A549 (cell line): ENCODE results near the gene ZNF521. TPM values are rescaled to one million over a fixed set of nuclear protein-coding genes. Genes with fewer than 3 reads are reported as not detected.

Experiments used
- ATAC-seq, 2 experiments: fragments of 200-7000 bp in 1 of 2; fragments of >200 bp in 1 of 2; cut with Nextera tagmentation in 1 of 2; cut with Tn5 transposase in 1 of 2; 3 replicates each; pipeline versions ENCODE4 v1.8.0 to v1.9.1; 2018 to 2020; ENCODE audit warnings: mild to moderate bottlenecking in 1 of 2, moderate library complexity in 1 of 2
- CTCF ChIA-PET: fragments of 300-600 bp; sonication (Branson Sonifier 250); formaldehyde crosslinking; extraction: SDS; loops from one replicate; lab custom pipeline; 2021; ENCODE audit warnings: antibody characterized with exemption, inconsistent platforms; lab: Yijun Ruan, JAX
- POLR2A ChIA-PET: fragments of 350-600 bp; formaldehyde crosslinking; extraction: SDS; loops from one replicate; lab custom pipeline; 2021; ENCODE audit warnings: antibody characterized with exemption, inconsistent platforms; lab: Yijun Ruan, JAX
- DNase-seq, 2 experiments: peaks; one replicate each; pipeline versions ENCODE4 v3.0.0 to v3.0.0-alpha.2; 2011 to 2016; ENCODE audit warnings: low read depth in 1 of 2, low spot score in 1 of 2
- FAIRE-seq: peaks from 2 replicates; lab custom pipeline; 2011; peaks lifted over from hg19 to GRCh38; lab: Jason Lieb, UNC
- H3K27ac ChIP-seq, 2 experiments: fragments of >200 bp; sonication (Bioruptor Twin); formaldehyde crosslinking; 3 replicates each; pipeline ENCODE4 v1.5.1; 2016 to 2017
- H3K4me1 ChIP-seq: fragments of >200 bp; sonication (Bioruptor Twin); formaldehyde crosslinking; 3 replicates; pipeline ENCODE4 v1.6.1; 2016
- H3K4me2 ChIP-seq: fragments of >200 bp; sonication (Bioruptor Twin); formaldehyde crosslinking; 3 replicates; pipeline ENCODE4 v1.6.1; 2016
- H3K4me3 ChIP-seq: fragments of >200 bp; sonication (Bioruptor Twin); formaldehyde crosslinking; 3 replicates; pipeline ENCODE4 v1.5.1; 2016
- H3K9me3 ChIP-seq: fragments of >200 bp; sonication (Bioruptor Twin); formaldehyde crosslinking; 3 replicates; pipeline ENCODE4 v1.6.1; 2016
- BHLHE40 ChIP-seq: IDR thresholded peaks from 2 replicates; pipeline ENCODE4 v1.6.1; 2012; ENCODE audit warnings: low read depth, low read length, inconsistent platforms
- CBX2 ChIP-seq: fragments of 200-600 bp; sonication (generic); IDR thresholded peaks from 2 replicates; pipeline ENCODE4 v1.6.1; 2016; ENCODE audit warnings: low read depth, mild to moderate bottlenecking, borderline replicate concordance
- CBX8 ChIP-seq: fragments of 200-600 bp; sonication (generic); IDR thresholded peaks from 2 replicates; pipeline ENCODE4 v1.6.1; 2016
- CEBPB ChIP-seq, 2 experiments: fragments of >200 bp in 1 of 2; sonication (Bioruptor Twin) in 1 of 2; formaldehyde crosslinking in 1 of 2; IDR thresholded peaks; 2 replicates each; pipeline ENCODE4 v1.6.1; 2012 to 2016
- E2F6 ChIP-seq: IDR thresholded peaks from 2 replicates; pipeline ENCODE4 v1.6.1; 2012; ENCODE audit warnings: low read depth, borderline replicate concordance
- EHF ChIP-seq: fragments of 250-450 bp; sonication (Bioruptor Pico); IDR thresholded peaks from 2 replicates; pipeline ENCODE4 v1.5.0; 2020; ENCODE audit warnings: mild to moderate bottlenecking
- EHMT2 ChIP-seq: fragments of 200-600 bp; sonication (generic); IDR thresholded peaks from 2 replicates; pipeline ENCODE4 v1.6.1; 2016; ENCODE audit warnings: antibody characterized with exemption, low read depth, mild to moderate bottlenecking, moderate library complexity
- ELK1 ChIP-seq: fragments of 150-350 bp; IDR thresholded peaks from 2 replicates; pipeline ENCODE4 v1.6.1; 2014; ENCODE audit warnings: low read depth, mild to moderate bottlenecking, low read length
- EP300 ChIP-seq, 2 experiments: fragments of >200 bp; sonication (Bioruptor Twin); formaldehyde crosslinking; IDR thresholded peaks; 2 replicates in 1 of 2; 3 replicates in 1 of 2; pipeline ENCODE4 v1.6.1; 2016 to 2017
- ESRRA ChIP-seq: fragments of 150-350 bp; IDR thresholded peaks from 2 replicates; pipeline ENCODE4 v1.6.1; 2014; ENCODE audit warnings: mild to moderate bottlenecking, low read length, borderline replicate concordance
- FOSL2 ChIP-seq, 2 experiments: fragments of 450-650 bp in 1 of 2; fragments of >200 bp in 1 of 2; sonication (Bioruptor Twin) in 1 of 2; formaldehyde crosslinking; IDR thresholded peaks; 2 replicates each; pipeline versions ENCODE4 v1.5.0 to v1.6.1; 2016 to 2020; ENCODE audit warnings: mild to moderate bottlenecking in 1 of 2, moderate library complexity in 1 of 2
- FOXS1 ChIP-seq: fragments of 250-450 bp; sonication (Bioruptor Pico); IDR thresholded peaks from 2 replicates; pipeline ENCODE4 v1.5.0; 2020; ENCODE audit warnings: mild to moderate bottlenecking, moderate library complexity
- GATA3 ChIP-seq: IDR thresholded peaks from 2 replicates; pipeline ENCODE4 v1.6.1; 2012; ENCODE audit warnings: borderline replicate concordance
- HDAC2 ChIP-seq: fragments of 200-600 bp; sonication (generic); IDR thresholded peaks from 2 replicates; pipeline ENCODE4 v1.6.1; 2016
- HEYL ChIP-seq: fragments of 250-450 bp; sonication (Bioruptor Pico); IDR thresholded peaks from 2 replicates; pipeline ENCODE4 v1.8.0; 2021; ENCODE audit warnings: mild to moderate bottlenecking, moderate library complexity
- HMGXB4 ChIP-seq: fragments of 250-450 bp; sonication (Bioruptor Pico); IDR thresholded peaks from 2 replicates; pipeline ENCODE4 v1.5.0; 2021; ENCODE audit warnings: mild to moderate bottlenecking, moderate library complexity, borderline replicate concordance
- HOXA7 ChIP-seq: fragments of 250-450 bp; sonication (Bioruptor Pico); IDR thresholded peaks from 2 replicates; pipeline ENCODE4 v1.5.0; 2020; ENCODE audit warnings: mild to moderate bottlenecking, moderate library complexity
- JUN ChIP-seq, 2 experiments: fragments of >200 bp; sonication (Bioruptor Twin); formaldehyde crosslinking; IDR thresholded peaks; 2 replicates in 1 of 2; 3 replicates in 1 of 2; pipeline ENCODE4 v1.6.1; 2016 to 2017
- JUNB ChIP-seq: fragments of >200 bp; sonication (Bioruptor Twin); formaldehyde crosslinking; IDR thresholded peaks from 2 replicates; pipeline ENCODE4 v1.6.1; 2016
- MAX ChIP-seq: IDR thresholded peaks from 2 replicates; pipeline ENCODE4 v1.6.1; 2012
- MAZ ChIP-seq: fragments of 150-350 bp; IDR thresholded peaks from 2 replicates; pipeline ENCODE4 v1.6.1; 2014; ENCODE audit warnings: antibody characterized with exemption, low read depth, low read length, borderline replicate concordance
- MYC ChIP-seq: IDR thresholded peaks from 2 replicates; pipeline ENCODE4 v1.6.1; 2012; ENCODE audit warnings: mild to moderate bottlenecking, inconsistent platforms, low read length, improper control_type of control experiment, borderline replicate concordance
- NFE2L2 ChIP-seq: fragments of 150-350 bp; conservative IDR thresholded peaks from 2 replicates; pipeline ENCODE4 v1.6.1; 2014; ENCODE audit warnings: low read length
- PHF8 ChIP-seq: fragments of 200-600 bp; sonication (generic); IDR thresholded peaks from 2 replicates; pipeline ENCODE4 v1.6.1; 2016; ENCODE audit warnings: low read depth, mild to moderate bottlenecking, antibody characterized with exemption, moderate library complexity, borderline replicate concordance
- RNF2 ChIP-seq: fragments of 200-600 bp; sonication (generic); IDR thresholded peaks from 2 replicates; pipeline ENCODE4 v1.6.1; 2016; ENCODE audit warnings: low read depth, mild to moderate bottlenecking, antibody characterized with exemption, moderate library complexity, borderline replicate concordance
- TFCP2L1 ChIP-seq: fragments of 250-450 bp; sonication (Bioruptor Pico); IDR thresholded peaks from 2 replicates; pipeline ENCODE4 v1.5.0; 2021; ENCODE audit warnings: mild to moderate bottlenecking
- TP53 ChIP-seq: fragments of 250-450 bp; sonication (Bioruptor Pico); IDR thresholded peaks from 2 replicates; pipeline ENCODE4 v1.5.0; 2021; ENCODE audit warnings: mild to moderate bottlenecking, moderate library complexity
- USF2 ChIP-seq: fragments of 450-650 bp; IDR thresholded peaks from 2 replicates; pipeline ENCODE4 v1.6.1; 2014; ENCODE audit warnings: antibody characterized with exemption
- ZFP36 ChIP-seq: fragments of 450-650 bp; IDR thresholded peaks from 2 replicates; pipeline ENCODE4 v1.6.1; 2014; ENCODE audit warnings: borderline replicate concordance; ENCODE audit not compliant: partially characterized antibody
- WGBS: methylation state at CpG from one replicate; pipeline ENCODE4 v1.1.6; 2017; ENCODE audit errors: missing lambda C conversion rate; 5-methylcytosine and 5-hydroxymethylcytosine counted together
- polyA plus RNA-seq, 4 experiments: library from polyadenylated mRNA; depleted of rRNA in 3 of 4; stranded (reverse); fragments of >200 nt; fragmentation: RNase III in 1 of 4; extraction: RNeasy Plus Mini Kit Qiagen cat#74134 plus additional on column Dnase treatment in 1 of 4; gene quantifications; 2 replicates in 3 of 4; 3 replicates in 1 of 4; pipeline ENCODE4 v1.2.3, GENCODE V29; 2011 to 2017

Gene ZNF521
- polyA plus RNA-seq, 2 of the 4 experiments (the other 2 are of a cell fraction), result not detected

GRCh38 chr18:25284861-25285550 lies 67.0 kb downstream of the ZNF521 start:
- ChIA-PET CTCF (interaction anchor here (0.6 to 0.7 kb wide), 2 partner anchors 151 to 211 kb away, joined by 3 to 4 read pairs; no protein-coding TSS in a partner anchor), POLR2A (no interaction called here)
- DNase-seq (no peak), FAIRE-seq (no peak), ATAC-seq (no peak)
- 80% methylated on average over 9 of the region's 10 CpGs for WGBS
- Histone ChIP-seq H3K4me2 (no peak overlapping the region), H3K4me1 (no peaks in the 10 kb centered on the region), H3K4me3 (no peak overlapping the region), H3K27ac (no peak overlapping the region), H3K9me3 (no peaks in the 10 kb centered on the region)
- TF ChIP-seq E2F6 (no peak), RNF2 (no peak), MAZ (no peak), EP300 (IDR thresholded peaks at IDR 0.05) (no peak), HMGXB4 (CRISPR knock-in tag) (no peak)

GRCh38 chr18:25284281-25284680 lies 67.7 kb downstream of the ZNF521 start:
- no peak for FAIRE-seq
- Histone ChIP-seq H3K4me2 (no peak overlapping the region), H3K9me3 (no peaks in the 10 kb centered on the region), H3K27ac (no peak overlapping the region), H3K4me3 (no peak overlapping the region)
- no peak for ATAC-seq
- TF ChIP-seq ELK1 (no peak), HEYL (CRISPR knock-in tag) (no peak), TFCP2L1 (no peak), MAZ (no peak), CEBPB (IDR thresholded peaks at IDR 0.05) (no peak), ZFP36 (no peak), EP300 (IDR thresholded peaks at IDR 0.05) (no peak), GATA3 (no peak), HOXA7 (CRISPR knock-in tag) (no peak), BHLHE40 (no peak), FOSL2 (IDR thresholded peaks at IDR 0.05) (no peak), FOSL2 (CRISPR knock-in tag; IDR thresholded peaks at IDR 0.05) (no peak), JUN (IDR thresholded peaks at IDR 0.05) (no peak), PHF8 (no peak)
- TF ChIP-seq, all 56 proteins: peak for 0
- no peak for DNase-seq
- POLR2A ChIA-PET, result no interaction called here
- CTCF ChIA-PET, result interaction anchor here (0.6 kb wide), 1 partner anchor 152 kb away, joined by 3 read pairs; no protein-coding TSS in a partner anchor
- 19% methylated on average over 7 of the region's 7 CpGs for WGBS
- H3K4me1 ChIP-seq, result no peaks in the 10 kb centered on the region

GRCh38 chr18:25283781-25284180 lies 68.2 kb downstream of the ZNF521 start:
- H3K9me3 ChIP-seq, result no peaks in the 10 kb centered on the region
- no peak overlapping the region for H3K4me2 ChIP-seq
- no peak for TF ChIP-seq TFCP2L1
- no peak for TF ChIP-seq EHMT2
- no peak for TF ChIP-seq CBX2
- no peak for TF ChIP-seq CBX8
- no peak for TF ChIP-seq HDAC2
- TF ChIP-seq TP53 (CRISPR knock-in tag), result no peak
- TF ChIP-seq EHF, result no peak
- no peak for TF ChIP-seq FOXS1 (CRISPR knock-in tag)
- no peak for TF ChIP-seq MYC
- TF ChIP-seq USF2, result no peak
- TF ChIP-seq MAX, result no peak
- TF ChIP-seq NFE2L2, result no peak
- TF ChIP-seq JUNB, result no peak
- TF ChIP-seq ESRRA, result no peak
- ChIA-PET POLR2A (no interaction called here), CTCF (no interaction called here)
- no peak for DNase-seq
- H3K27ac ChIP-seq, result no peak overlapping the region
- FAIRE-seq, result no peak
- H3K4me3 ChIP-seq, result no peak overlapping the region
- H3K4me1 ChIP-seq, result no peaks in the 10 kb centered on the region
- WGBS, result 38% methylated on average over 2 of the region's 2 CpGs
- ATAC-seq, result no peak
